AG04450 (cell line): ENCODE results near the gene RAB1B. TPM values are rescaled to one million over a fixed set of nuclear protein-coding genes. Genes with fewer than 3 reads are reported as not detected.

Experiments used
- CTCF ChIA-PET: fragments of 300-600, 350-600 bp; formaldehyde crosslinking; extraction: SDS; loops from one replicate; lab custom pipeline; 2022; ENCODE audit warnings: antibody characterized with exemption, inconsistent platforms; lab: Charles Lee
- POLR2A ChIA-PET: fragments of 350-600 bp; formaldehyde crosslinking; extraction: SDS; loops from one replicate; lab custom pipeline; 2021; ENCODE audit warnings: antibody characterized with exemption, inconsistent platforms; lab: Yijun Ruan, JAX
- DNase-seq: peaks from one replicate; pipeline ENCODE4 v3.0.0-alpha.2; 2011; ENCODE audit warnings: low read depth, low spot score
- H3K27ac ChIP-seq: one replicate; pipeline ENCODE4 v1.5.1; 2012; ENCODE audit warnings: low read depth, low read length, control low read depth
- H3K27me3 ChIP-seq: one replicate; pipeline ENCODE4 v1.6.0; 2012; ENCODE audit warnings: low read length; ENCODE audit not compliant: control insufficient read depth, insufficient read depth
- H3K4me3 ChIP-seq: 2 replicates; pipeline ENCODE4 v1.5.1; 2011; ENCODE audit warnings: mild to moderate bottlenecking, low read depth, low read length, control low read depth
- H3K9me3 ChIP-seq: 2 replicates; pipeline ENCODE4 v1.5.1; 2012; ENCODE audit warnings: low read length; ENCODE audit not compliant: control insufficient read depth, insufficient read depth
- polyA plus RNA-seq: library from polyadenylated mRNA; depleted of rRNA; stranded (reverse); fragments of >200 nt; gene quantifications from 2 replicates; pipeline ENCODE4 v1.2.3, GENCODE V29; 2011
- TF ChIP-seq, protein P1 (sequence below): IDR thresholded peaks from 2 replicates; pipeline ENCODE4 v1.5.1; 2011; ENCODE audit warnings: low read depth, low read length, control low read depth, inconsistent platforms

Gene RAB1B
- polyA plus RNA-seq, 1 experiment, result 127 TPM

DNA sequence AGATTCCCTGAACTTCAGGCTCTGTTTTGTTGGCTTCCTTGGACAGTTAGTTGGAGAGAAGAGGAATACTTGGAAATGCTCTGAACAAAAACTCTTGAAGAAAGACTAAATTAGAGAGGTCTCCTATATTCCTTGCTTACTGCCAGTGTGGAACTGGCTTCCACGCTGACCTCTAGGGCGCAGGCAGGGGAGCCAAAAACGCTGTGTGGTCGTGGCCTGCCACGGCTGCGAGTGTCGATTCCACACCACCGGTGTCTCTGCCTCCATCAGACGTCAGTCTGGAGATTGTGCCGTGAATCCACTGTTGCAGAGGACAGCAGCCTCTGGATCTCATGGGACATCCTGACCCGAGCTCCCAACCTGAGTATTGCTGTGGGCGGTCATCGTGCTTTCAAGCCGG, 37.5 kb upstream of the RAB1B start:
- TF ChIP-seq, protein P1, sequence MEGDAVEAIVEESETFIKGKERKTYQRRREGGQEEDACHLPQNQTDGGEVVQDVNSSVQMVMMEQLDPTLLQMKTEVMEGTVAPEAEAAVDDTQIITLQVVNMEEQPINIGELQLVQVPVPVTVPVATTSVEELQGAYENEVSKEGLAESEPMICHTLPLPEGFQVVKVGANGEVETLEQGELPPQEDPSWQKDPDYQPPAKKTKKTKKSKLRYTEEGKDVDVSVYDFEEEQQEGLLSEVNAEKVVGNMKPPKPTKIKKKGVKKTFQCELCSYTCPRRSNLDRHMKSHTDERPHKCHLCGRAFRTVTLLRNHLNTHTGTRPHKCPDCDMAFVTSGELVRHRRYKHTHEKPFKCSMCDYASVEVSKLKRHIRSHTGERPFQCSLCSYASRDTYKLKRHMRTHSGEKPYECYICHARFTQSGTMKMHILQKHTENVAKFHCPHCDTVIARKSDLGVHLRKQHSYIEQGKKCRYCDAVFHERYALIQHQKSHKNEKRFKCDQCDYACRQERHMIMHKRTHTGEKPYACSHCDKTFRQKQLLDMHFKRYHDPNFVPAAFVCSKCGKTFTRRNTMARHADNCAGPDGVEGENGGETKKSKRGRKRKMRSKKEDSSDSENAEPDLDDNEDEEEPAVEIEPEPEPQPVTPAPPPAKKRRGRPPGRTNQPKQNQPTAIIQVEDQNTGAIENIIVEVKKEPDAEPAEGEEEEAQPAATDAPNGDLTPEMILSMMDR, result no peak
- Histone ChIP-seq H3K4me3 (no peak overlapping the region), H3K27ac (no peak overlapping the region), H3K9me3 (no peaks in the 10 kb centered on the region), H3K27me3 (no peaks in the 10 kb centered on the region)
- ChIA-PET POLR2A (no interaction called here), CTCF (no interaction called here)
- no peak for DNase-seq

DNA sequence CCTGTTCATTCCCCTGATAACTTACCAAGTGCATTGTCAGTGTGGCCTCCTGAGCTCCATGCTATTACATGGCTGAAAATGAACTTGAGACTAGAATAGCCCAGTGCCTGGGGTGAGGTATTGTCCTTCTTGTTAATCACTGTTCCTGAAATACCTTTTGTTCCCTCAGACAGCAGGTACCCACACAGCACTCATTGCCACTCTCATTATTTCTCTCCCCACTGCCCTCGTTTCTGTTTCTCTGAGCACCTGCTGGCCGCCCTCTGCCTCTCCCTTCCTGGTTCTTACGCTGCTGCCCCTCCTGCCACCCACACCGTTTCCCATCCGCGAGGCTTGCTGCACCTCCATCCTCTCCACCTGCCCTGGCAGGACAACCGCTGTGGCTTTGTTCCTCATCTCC, 36.9 kb upstream of the RAB1B start:
- CTCF ChIA-PET, result interaction anchor here (0.8 kb wide), 1 partner anchor 9 kb away, joined by 3 read pairs; no protein-coding TSS in a partner anchor
- Histone ChIP-seq H3K27me3 (no peaks in the 10 kb centered on the region), H3K9me3 (no peaks in the 10 kb centered on the region), H3K27ac (no peak overlapping the region), H3K4me3 (no peak overlapping the region)
- POLR2A ChIA-PET, result no interaction called here
- TF ChIP-seq, protein P1, result no peak
- no peak for DNase-seq

DNA sequence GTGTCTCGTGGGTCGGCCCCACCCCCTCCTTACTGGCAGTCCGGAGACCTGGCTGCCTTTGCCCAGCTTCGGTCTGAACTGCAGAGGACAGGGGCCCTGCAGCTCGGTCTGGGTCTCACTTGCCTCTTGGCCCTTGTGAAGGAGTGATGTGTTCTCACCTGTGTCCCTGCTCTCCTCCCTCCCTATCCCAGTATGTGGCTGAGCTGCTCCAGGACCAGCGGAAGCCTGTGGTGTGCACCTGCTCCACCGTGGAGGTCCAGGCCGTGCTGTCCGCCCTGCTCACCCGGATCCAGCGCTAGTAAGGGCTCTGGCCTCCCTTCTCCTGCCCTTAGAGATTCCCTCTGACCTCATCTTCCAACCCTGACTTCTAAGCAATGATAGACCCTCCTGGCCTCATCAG, 35.7 kb upstream of the RAB1B start:
- no peak overlapping the region for H3K27ac ChIP-seq
- no peak overlapping the region for H3K4me3 ChIP-seq
- no peaks in the 10 kb centered on the region for H3K27me3 ChIP-seq
- DNase-seq, result no peak
- no peaks in the 10 kb centered on the region for H3K9me3 ChIP-seq
- TF ChIP-seq, protein P1, result no peak
- CTCF ChIA-PET, result no interaction called here
- POLR2A ChIA-PET, result no interaction called here

DNA sequence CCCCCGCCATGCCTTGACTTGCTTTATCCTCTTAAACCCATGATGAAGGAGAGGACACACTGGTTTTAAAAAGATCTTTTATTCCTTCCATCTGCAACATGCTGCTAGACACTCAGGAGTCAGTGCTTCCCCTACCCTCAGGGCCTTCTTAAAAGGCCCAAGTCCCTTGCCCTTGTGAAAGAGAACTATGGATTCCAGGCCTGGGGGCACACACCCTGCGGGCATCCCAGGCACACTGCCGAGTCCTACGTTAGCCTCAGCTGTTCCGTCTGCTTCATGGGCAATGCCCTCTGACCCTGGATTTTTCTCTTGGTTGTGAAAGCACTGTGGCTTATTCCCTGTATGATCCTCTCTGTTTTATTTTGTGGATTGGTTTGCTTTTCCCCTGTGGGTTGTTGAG, 35.1 kb upstream of the RAB1B start:
- Histone ChIP-seq H3K27me3 (no peaks in the 10 kb centered on the region), H3K4me3 (no peak overlapping the region), H3K27ac (no peak overlapping the region), H3K9me3 (no peaks in the 10 kb centered on the region)
- CTCF ChIA-PET, result no interaction called here
- no peak for DNase-seq
- POLR2A ChIA-PET, result no interaction called here
- TF ChIP-seq, protein P1, result no peak

DNA sequence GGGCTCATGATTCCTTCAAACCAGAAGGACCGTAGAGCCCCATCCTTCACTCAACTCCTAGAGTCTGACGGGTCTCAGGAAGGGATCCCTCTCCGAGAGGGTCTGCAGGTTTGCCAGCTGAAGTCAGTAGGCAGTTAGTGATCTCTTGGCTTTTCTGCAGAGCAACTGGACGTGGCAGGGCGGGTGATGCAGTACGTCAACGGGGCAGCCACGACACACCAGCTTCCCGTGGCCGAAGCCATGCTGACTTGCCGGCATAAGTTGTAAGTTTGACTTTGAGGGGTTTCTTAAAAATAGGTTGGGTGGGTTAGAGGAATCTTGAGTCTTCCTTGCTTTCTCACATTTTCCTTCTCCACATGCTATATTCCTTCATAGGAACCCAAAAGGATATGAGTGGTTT, 33.3 kb upstream of the RAB1B start:
- H3K4me3 ChIP-seq, result no peak overlapping the region
- H3K27ac ChIP-seq, result no peak overlapping the region
- no peaks in the 10 kb centered on the region for H3K27me3 ChIP-seq
- TF ChIP-seq, protein P1, result no peak
- POLR2A ChIA-PET, result no interaction called here
- no peak for DNase-seq
- CTCF ChIA-PET, result interaction anchor here (1.0 to 1.2 kb wide), 2 partner anchors 12 to 13 kb away, joined by 4 to 10 read pairs; no protein-coding TSS in a partner anchor
- no peaks in the 10 kb centered on the region for H3K9me3 ChIP-seq
